Renal cortex interstitium (tissue), 11 donors: ENCODE data around the gene TPST2. TPM values are rescaled to one million over a fixed set of nuclear protein-coding genes. Genes with fewer than 3 reads are reported as not detected.

Experiments used
- DNase-seq, 11 donors: peaks; one replicate each; pipeline ENCODE4 v3.0.0-alpha.2; 2013; ENCODE audit warnings: low read depth in 9 of 11, low spot score in 4 of 11; ENCODE audit errors: extremely low read depth in 1 of 11
- polyA plus RNA-seq, 3 donors: library from polyadenylated mRNA; unstranded; fragments of 120-200 nt; gene quantifications; one replicate each; pipeline ENCODE4 v1.2.1, GENCODE V29; 2013; ENCODE audit not compliant: insufficient read length in 3 of 3

Gene TPST2
- polyA plus RNA-seq, 3 donors: 24.8 to 30.3 (median 27.8) TPM

DNA sequence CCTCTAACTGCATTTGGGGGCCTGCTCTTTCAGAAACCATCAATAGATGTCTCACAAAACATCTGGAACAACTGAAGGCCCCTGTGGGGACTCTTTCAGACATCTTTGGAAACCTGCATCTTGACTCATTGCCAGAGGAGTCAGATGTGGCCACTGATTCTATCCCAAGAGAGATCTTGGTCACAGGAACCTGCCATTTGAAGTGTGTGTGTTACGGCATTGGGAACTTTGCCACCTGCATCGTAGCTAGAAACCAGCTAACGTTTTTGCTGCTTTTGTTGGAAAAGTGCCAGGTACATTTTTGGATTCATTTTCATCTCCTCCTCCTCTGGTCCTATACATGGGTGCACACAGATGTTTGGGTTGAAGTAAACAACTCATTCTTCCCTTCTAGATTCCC lies 101.9 kb downstream of the TPST2 start:
- DNase-seq: no peak

DNA sequence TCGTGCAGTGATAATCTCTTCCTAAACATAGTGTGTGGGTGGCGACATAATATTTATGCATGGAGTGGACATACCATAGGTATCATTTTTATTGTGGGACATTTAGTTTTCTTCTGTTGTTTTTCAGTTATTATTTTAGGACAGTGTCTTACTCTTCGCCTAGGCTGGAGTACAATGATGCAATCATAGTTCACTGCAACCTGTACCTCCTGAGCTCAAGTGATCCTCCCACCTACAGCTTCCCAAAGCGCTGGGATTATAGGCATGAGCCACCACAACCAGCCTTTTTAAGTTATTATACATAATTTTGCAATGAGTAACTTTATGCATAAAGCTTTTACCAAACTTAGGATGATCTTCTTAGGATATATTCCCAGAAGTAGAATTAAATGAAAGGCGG lies 103.5 kb downstream of the TPST2 start:
- no peak for DNase-seq

DNA sequence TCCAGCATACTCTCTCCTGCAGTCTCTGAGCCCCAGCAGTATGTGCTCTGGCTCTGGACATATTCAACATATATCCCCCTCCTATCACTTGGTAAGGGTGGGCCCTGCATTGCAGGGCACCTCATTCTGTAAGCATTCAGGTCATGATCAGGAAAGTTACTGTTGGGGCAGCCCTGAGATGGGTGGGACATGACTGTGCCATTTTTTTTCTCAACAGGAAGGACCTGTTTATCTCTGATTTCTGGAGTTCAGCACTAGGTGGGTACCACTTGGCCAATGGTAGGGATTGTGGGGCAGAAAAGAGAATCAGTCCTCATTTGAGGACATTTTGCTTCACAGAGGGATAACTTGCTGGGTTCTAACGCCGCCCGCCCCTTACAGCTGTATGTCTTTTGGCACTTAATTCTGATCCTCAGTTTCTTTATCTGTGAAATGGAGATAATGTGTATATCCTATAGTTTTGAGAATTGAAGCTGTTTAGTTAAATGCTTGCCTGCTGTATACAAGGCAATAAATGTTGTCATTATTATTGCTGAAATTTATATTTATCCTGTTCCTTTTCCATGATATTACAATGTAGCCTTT lies 104.0 kb downstream of the TPST2 start:
- no peak for DNase-seq

DNA sequence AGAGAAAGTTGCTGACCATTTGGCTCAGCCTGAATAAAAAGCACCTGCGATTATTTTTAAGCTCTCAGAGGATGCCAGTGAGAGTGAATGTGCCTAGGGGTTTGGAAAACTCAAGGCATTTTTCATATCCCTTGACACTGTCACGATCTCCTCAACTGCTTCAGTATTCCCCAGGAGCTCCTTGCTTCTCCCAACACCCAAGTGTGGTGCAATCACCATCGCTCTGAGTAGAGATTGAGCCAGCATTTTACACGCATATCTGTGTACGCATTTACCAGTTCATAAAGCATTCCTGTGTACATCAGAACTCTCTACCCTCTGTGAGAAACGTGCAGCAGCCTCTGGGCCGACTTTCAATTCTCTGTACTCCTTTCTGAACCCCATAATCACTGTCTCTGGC lies 104.9 kb downstream of the TPST2 start:
- DNase-seq: no peak

DNA sequence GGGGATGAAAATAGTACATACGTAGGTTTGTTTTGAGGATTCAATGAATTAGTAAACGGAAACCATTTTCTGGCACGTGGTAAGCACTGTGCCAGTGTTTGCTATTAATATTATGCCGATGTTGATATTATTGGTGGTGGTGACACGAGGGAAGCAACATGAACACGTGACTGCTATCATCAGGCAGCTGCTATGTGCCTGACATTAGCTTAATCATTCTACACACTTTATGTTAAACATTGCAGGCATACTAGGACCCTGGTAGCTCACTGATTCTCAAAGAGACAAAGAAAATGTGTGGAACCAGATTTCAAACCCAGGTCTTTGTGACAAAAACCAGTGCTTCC lies 105.6 kb downstream of the TPST2 start:
- no peak for DNase-seq

DNA sequence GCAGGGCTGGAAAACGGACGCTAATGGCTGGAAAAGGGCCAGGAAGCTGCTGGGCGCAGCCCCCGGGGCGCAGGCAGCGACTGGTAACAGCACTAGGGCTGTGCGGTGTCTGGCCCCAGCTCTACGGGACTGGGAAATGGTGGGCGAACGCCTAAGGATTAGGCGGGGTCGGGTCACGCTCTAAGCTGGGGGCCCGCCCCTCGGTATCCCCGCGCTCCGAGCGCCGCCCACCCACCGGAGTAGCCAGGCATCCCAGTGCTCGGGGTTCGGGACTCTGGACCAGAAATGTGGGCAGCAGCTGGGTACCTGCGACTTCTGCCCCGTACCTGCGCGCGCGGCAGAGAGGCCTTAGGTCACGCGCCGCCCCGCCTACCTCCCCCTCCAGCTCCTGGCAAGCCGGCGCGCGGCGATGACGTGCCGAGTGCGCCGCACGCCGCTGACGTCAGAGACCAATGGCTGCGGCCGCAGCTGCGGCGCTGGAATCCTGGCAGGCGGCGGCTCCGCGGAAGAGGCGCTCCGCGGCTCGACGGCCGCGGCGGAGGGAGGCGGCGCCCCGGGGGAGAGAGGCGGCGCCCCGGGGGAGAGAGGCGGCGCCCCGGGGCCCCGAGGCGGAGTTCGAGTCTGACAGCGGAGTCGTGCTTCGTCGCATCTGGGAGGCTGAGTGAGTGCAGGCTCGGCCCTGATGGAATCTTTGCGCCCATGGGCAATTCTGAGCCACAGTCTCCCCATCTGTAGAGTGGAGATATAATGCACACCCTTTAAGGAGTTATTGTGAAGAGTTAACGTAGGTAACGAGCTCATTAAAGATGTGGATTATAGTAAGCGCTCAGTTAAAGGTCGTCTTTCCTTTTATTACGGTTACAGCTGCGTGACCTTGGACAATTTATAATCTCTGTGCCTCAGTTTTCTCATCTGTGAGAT lies 106.2 kb downstream of the TPST2 start, which contains the start of the genes HPS4 and SRRD:
HPS4 (minus strand) TSS at position 345 of the 921 bp plus-strand sequence. CDS start 2,021 bp downstream, outside the sequence.
SRRD (plus strand) TSS at position 439 of the 921 bp plus-strand sequence; CDS start at position 453, 14 bp downstream.
- peak; percentile 70 to 90 (median 85) for DNase-seq

DNA sequence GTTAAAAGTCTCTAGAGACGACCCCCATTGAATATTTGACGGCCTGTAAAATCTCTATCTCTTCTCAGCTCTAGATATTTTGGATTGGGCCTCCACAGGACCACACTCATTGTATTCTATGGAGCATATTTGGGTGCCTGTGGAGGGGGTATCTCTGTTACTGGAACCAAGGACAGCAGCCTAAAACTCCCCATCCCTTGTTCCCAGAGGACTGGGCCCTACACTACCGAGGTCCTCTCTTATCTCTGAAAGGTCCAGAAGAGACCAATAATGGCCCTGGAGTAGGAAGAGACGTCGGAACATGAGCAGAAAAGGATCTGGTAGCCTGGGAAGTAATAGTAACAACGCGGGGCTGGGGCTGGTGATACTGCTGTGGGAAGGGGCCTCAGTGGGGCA lies 106.9 kb downstream of the TPST2 start:
- no peak for DNase-seq

DNA sequence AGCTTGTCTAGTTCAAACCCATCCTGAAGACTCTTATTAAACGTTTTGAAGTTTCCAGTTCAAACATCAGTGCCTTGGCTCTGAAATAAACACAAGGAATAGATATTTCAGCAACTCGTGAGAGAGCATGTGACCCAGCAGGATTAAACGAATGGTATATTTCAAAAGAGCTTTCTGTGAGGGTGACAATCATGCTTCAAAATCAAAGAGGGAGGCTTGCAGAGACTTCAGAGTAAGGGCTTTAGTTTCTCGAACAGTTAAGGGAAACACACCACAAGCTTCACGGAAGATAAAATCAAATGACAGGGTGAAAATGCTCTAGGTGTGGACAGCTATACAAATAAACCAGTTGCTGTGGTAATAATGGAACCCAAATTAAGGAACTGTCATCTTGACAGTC lies 107.8 kb downstream of the TPST2 start:
- DNase-seq: no peak

DNA sequence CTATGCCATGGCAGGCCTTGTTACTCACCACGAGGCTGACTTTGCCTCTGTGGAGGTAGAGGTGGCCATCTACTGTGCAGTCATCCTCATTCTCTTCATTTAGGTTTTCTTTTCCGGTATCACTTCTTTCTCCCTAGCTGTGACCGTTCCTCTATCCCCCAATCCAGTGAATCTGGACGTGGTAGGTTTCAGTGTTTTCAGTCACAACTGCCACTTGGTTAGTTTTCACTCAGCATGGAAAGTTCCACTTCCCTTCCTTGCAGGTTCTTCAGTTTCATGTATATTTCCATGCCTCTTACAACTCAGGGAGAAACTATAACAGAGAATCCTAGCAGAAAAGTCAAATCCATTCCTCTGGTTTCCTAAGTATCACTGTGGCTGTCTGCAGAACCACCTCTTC lies 108.2 kb downstream of the TPST2 start:
- DNase-seq: no peak

DNA sequence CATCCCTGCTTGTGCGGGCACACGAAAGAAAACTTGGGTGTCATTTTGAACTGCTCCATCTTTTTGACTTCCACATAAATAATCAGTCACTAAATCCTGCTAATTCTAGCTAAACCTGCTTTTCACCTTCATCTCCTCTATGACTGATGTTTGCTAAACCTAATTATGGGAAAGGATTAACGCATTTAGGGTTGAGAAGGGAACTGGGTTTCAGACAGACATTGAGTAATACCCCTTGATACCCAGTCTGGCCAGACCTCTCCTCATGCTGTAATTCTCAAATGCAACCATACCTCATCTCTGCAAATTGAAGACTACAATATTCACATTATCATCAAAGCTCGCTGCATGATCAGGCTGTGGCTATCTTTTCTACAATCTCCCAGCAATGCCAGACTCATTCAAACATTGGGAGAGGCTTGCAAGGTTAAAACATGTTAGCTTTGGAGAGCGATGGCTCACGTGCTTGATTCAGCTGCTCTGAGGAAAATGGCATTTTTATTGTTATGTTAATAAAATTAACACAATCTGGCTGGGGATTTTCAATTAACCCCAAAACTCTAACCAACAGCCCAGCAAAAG lies 108.7 kb downstream of the TPST2 start:
- DNase-seq: no peak

DNA sequence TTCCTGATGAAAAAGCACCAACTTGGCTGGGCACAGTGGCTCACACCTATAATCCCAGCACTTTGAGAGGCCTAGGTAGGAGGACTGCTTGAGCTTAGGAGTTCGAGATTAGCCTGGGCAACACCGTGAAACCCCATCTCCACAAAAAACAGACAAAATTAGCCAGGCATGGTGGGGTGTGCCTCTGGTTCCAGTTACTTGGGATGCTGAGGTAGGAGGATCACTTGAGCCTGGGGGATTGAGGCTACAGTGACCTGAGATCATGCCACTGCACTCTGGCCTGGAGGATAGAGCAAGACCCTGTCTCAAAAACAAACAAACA lies 109.4 kb downstream of the TPST2 start:
- no peak for DNase-seq

DNA sequence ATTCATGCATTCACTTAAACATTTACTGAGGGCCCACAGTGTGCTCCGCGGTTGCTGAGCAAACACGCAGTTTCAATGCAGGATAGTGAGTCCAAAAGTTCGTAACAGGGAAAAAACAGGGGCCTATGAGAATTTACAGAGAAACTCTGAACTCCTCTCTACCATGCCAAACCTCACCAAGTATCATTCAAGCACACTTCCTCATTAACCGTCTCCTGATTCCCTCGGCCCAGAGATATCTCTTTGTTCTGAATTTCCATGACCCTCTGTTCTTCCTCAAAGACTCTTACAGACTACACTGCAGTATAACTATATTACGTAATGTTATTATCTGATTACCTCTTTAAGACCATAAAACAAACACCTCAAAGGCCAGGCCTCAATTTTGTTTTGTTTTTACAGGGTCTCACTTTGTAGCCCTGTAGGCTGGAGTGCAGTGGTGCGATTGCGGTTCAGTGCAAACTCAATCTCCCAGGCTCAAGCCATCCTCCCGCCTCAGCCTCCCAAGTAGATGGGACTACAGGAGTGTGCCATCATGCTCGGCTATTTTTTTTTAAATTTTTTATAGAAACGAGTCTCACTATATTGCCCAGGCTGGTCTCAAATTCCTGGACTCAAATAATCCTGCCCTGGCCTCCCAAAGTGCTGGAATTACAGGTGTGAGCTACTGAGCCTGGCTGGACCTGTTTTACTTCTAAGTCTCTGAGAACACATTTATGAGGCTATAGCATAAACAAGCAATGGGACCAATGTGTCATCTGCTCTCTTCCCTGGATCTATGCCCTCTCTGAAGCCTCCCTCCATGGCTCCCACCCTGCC lies 109.9 kb downstream of the TPST2 start:
- DNase-seq: no peak

DNA sequence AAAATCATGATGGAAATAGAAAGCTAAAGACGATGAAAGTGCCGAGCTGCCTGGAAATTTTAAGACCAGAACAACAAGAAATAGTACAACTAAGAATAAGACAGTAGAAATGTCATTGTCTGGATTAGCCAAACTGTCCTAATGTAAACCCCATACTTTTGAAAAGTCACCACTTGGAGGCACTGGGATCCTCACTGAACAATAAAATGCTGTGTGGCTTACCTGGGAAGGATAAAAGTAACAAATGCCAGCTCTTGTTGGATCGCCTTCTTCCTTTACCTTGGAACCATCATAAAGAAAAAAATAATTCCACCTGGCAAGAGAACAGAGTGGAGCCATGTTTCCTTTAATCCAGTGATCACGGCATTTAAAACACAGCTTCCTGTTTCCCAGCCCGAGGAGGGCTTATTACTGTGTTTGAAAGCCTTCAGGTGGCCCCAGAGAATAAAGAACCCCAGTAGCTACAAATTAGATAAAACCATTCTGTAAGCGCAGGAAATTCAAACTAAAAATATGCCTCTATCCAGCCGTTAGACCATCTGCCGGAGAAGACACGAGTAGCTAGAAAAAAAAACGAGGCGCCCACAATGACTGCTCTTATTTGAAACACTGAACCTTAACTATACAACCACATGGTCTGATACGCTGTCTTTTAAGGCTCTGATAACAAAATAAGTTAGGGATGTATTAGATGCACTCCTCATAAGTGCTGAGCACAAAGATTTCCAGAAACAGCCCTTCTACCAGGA lies 110.7 kb downstream of the TPST2 start:
- DNase-seq: no peak

DNA sequence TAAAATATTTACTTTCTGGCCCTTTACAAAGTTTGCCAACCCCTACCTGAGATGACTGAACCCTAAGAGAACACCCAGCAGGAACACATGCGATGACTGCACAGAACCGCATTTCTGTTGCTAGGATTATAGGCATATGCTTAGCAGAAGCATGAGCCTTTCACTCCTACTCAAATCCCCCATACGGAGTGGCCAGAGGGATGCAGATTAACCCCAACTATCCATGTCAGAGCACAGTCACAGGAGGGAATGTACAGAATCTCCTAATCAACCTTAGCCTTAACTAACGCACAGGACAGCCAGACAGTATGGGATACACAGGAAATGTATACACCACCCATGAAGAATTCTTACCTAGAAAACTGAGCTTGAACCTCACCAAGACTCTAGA lies 112.6 kb downstream of the TPST2 start:
- no peak for DNase-seq

DNA sequence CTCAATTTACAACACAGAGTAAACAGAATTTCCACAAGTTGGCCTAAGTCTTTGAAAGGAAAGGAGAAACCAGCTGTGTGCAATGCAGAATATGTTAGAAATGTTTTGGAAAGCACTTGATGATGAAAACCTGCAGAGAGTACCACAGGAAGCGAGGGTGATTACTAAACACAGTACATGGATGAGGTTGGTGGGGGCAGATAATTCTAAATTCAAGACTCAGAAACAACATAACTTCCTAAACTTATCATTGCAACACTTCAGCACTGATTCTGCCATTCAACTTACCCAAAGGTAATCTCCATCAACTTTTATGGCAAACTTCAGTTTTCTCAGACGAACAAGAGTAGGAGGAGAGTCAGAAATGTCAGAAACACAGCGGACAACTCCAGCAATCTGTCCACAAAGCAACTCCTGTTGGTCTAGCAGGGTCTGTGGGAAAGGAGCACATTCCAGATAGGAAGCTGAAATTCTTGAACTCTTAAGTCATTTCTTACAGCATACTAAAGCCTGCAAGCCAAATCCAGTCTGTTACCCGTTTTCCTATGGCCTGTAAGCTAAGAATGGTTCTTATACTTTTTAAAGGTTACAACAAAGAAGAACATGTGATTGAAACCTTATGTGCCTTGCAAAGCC lies 113.1 kb downstream of the TPST2 start:
- DNase-seq: no peak

DNA sequence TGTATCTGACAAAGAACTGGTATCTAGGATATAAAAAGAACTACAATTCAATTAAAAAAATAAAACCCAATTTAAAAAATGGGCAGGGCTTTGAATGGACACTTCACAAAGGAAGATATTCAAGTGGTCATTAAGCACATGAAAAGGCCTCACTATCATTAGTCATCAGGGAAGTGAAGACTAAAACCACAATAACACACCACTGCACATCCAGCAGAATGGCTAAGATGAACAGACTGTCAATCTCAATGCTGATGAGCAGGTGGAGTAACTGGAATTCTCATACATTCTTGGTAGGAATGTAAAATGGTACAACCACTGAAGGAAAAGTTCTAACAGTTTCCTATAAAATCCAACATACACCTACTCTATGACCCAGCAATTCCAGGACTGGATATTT lies 115.2 kb downstream of the TPST2 start:
- no peak for DNase-seq
